Activated T-helper 17 cell treated with anti-CD3 and anti-CD28 coated beads, Interleukin-2, amount 50 U/mL, for 72 hours (primary cell): ENCODE results near the gene DAG1. TPM values are rescaled to one million over a fixed set of nuclear protein-coding genes. Genes with fewer than 3 reads are reported as not detected.
"Not testable (repeated sequence)": the region's sequence is repeated elsewhere in the genome, so short reads cannot be mapped to it uniquely, and the experiment has no call there.

Source experiments
- ATAC-seq: fragments of 150-1000 bp; cut with Tn5 transposase; replicated peaks from 2 replicates; pipeline ENCODE4 v1.10.0; 2021; ENCODE audit warnings: mild to moderate bottlenecking, moderate library complexity
- H3K27ac Mint-ChIP-seq: one replicate; pipeline ENCODE4 v1.8.0; 2022; ENCODE audit warnings: mixed read lengths
- H3K27me3 Mint-ChIP-seq: one replicate; pipeline ENCODE4 v1.8.0; 2022; ENCODE audit warnings: mixed read lengths
- H3K36me3 Mint-ChIP-seq: one replicate; pipeline ENCODE4 v1.8.0; 2022; ENCODE audit warnings: low read depth, mild to moderate bottlenecking, mixed read lengths
- H3K4me1 Mint-ChIP-seq: one replicate; pipeline ENCODE4 v1.8.0; 2022; ENCODE audit warnings: mixed read lengths
- H3K4me3 Mint-ChIP-seq: one replicate; pipeline ENCODE4 v1.8.0; 2022; ENCODE audit warnings: mild to moderate bottlenecking, mixed read lengths
- H3K9me3 Mint-ChIP-seq: one replicate; pipeline ENCODE4 v1.8.0; 2022; ENCODE audit warnings: mixed read lengths
- total RNA-seq, 2 donors: library from RNA; stranded (reverse); gene quantifications; one replicate each; pipeline ENCODE4 v1.2.3, GENCODE V29; 2022

DAG1 gene
- total RNA-seq, 2 donors from 2014 or later: 7.0 to 12.3 TPM

GRCh38 chr3:49495023-49495422, 25.0 kb downstream of the DAG1 start:
- Mint-ChIP-seq H3K4me3 (no peak overlapping the region), H3K27me3 (no peaks in the 10 kb centered on the region), H3K9me3 (no peaks in the 10 kb centered on the region), H3K36me3 (peaks cover 11% of the 10 kb centered on the region), H3K4me1 (no peaks in the 10 kb centered on the region), H3K27ac (no peak overlapping the region)
- ATAC-seq: no peak

- H3K36me3 Mint-ChIP-seq: peaks cover 11% of the 10 kb centered on the region
- H3K4me3 Mint-ChIP-seq, H3K4me1 Mint-ChIP-seq, H3K9me3 Mint-ChIP-seq, H3K27ac Mint-ChIP-seq, H3K27me3 Mint-ChIP-seq, ATAC-seq: not testable (repeated sequence)
Observed at GRCh38 chr3:49496845-49497244, 26.8 kb downstream of the DAG1 start.

GRCh38 chr3:49497606-49498005, 27.5 kb downstream of the DAG1 start:
- H3K27ac Mint-ChIP-seq: no peak overlapping the region
- H3K27me3 Mint-ChIP-seq: no peaks in the 10 kb centered on the region
- peaks cover 10% of the 10 kb centered on the region for H3K4me1 Mint-ChIP-seq
- no peaks in the 10 kb centered on the region for H3K9me3 Mint-ChIP-seq
- peaks cover 16% of the 10 kb centered on the region for H3K36me3 Mint-ChIP-seq
- no peak for ATAC-seq
- no peak overlapping the region for H3K4me3 Mint-ChIP-seq

- H3K4me1 Mint-ChIP-seq: peaks cover 10% of the 10 kb centered on the region
- H3K27me3 Mint-ChIP-seq: no peaks in the 10 kb centered on the region
- no peak for ATAC-seq
- no peaks in the 10 kb centered on the region for H3K9me3 Mint-ChIP-seq
- H3K27ac Mint-ChIP-seq: no peak overlapping the region
- H3K36me3 Mint-ChIP-seq: peaks cover 13% of the 10 kb centered on the region
- H3K4me3 Mint-ChIP-seq: no peak overlapping the region
Observed at GRCh38 chr3:49498239-49498638, 28.2 kb downstream of the DAG1 start.

GRCh38 chr3:49498648-49499047, 28.6 kb downstream of the DAG1 start:
- ATAC-seq: no peak
- Mint-ChIP-seq H3K36me3 (peaks cover 9% of the 10 kb centered on the region), H3K9me3 (no peaks in the 10 kb centered on the region), H3K27me3 (no peaks in the 10 kb centered on the region), H3K4me3 (no peak overlapping the region), H3K4me1 (peaks cover 10% of the 10 kb centered on the region), H3K27ac (no peak overlapping the region)

- Mint-ChIP-seq H3K27me3 (no peaks in the 10 kb centered on the region), H3K27ac (peak overlapping the region; percentile 2)
Observed at GRCh38 chr3:49500205-49500731, 30.2 kb downstream of the DAG1 start.

GRCh38 chr3:49500732-49501609, 30.9 kb downstream of the DAG1 start:
- ATAC-seq: peak; percentile 78
- Mint-ChIP-seq H3K4me3 (no peak overlapping the region), H3K27ac (peak overlapping the region; percentile 2), H3K4me1 (peaks cover 10% of the 10 kb centered on the region), H3K9me3 (no peaks in the 10 kb centered on the region), H3K27me3 (no peaks in the 10 kb centered on the region), H3K36me3 (peaks cover 5% of the 10 kb centered on the region)

More at GRCh38 chr3:49500205-49500731, 30.2 kb downstream of the DAG1 start:
- Mint-ChIP-seq H3K9me3 (no peaks in the 10 kb centered on the region), H3K4me3 (no peak overlapping the region), H3K4me1 (peaks cover 10% of the 10 kb centered on the region), H3K36me3 (peaks cover 5% of the 10 kb centered on the region)
- no peak for ATAC-seq

- Mint-ChIP-seq H3K27ac (no peak overlapping the region), H3K9me3 (no peaks in the 10 kb centered on the region), H3K4me3 (no peak overlapping the region), H3K4me1 (peaks cover 10% of the 10 kb centered on the region), H3K36me3 (peaks cover 5% of the 10 kb centered on the region), H3K27me3 (no peaks in the 10 kb centered on the region)
- ATAC-seq: no peak
Observed at GRCh38 chr3:49501842-49502241, 31.8 kb downstream of the DAG1 start.

- Mint-ChIP-seq H3K27me3 (no peaks in the 10 kb centered on the region), H3K27ac (no peak overlapping the region), H3K9me3 (no peaks in the 10 kb centered on the region), H3K4me1 (no peaks in the 10 kb centered on the region), H3K36me3 (peaks cover 25% of the 10 kb centered on the region), H3K4me3 (no peak overlapping the region)
- ATAC-seq: no peak
Observed at GRCh38 chr3:49506906-49507305, 36.8 kb downstream of the DAG1 start.

- H3K36me3 Mint-ChIP-seq: peaks cover 42% of the 10 kb centered on the region
- H3K4me1 Mint-ChIP-seq: no peaks in the 10 kb centered on the region
- H3K9me3 Mint-ChIP-seq: no peaks in the 10 kb centered on the region
- H3K4me3 Mint-ChIP-seq: no peak overlapping the region
- no peak overlapping the region for H3K27ac Mint-ChIP-seq
- no peak for ATAC-seq
- H3K27me3 Mint-ChIP-seq: no peaks in the 10 kb centered on the region
Observed at GRCh38 chr3:49509028-49509561, 39.0 kb downstream of the DAG1 start.

- Mint-ChIP-seq H3K27me3 (no peaks in the 10 kb centered on the region), H3K9me3 (no peaks in the 10 kb centered on the region), H3K4me3 (no peak overlapping the region), H3K4me1 (peaks cover 5% of the 10 kb centered on the region), H3K36me3 (peaks cover 61% of the 10 kb centered on the region), H3K27ac (no peak overlapping the region)
- ATAC-seq: no peak
Observed at GRCh38 chr3:49511639-49512038, 41.6 kb downstream of the DAG1 start.

- H3K4me3 Mint-ChIP-seq: no peak overlapping the region
- no peaks in the 10 kb centered on the region for H3K9me3 Mint-ChIP-seq
- H3K36me3 Mint-ChIP-seq: peaks cover 68% of the 10 kb centered on the region
- no peak overlapping the region for H3K27ac Mint-ChIP-seq
- no peak for ATAC-seq
- peaks cover 5% of the 10 kb centered on the region for H3K4me1 Mint-ChIP-seq
- H3K27me3 Mint-ChIP-seq: no peaks in the 10 kb centered on the region
Observed at GRCh38 chr3:49512781-49513355, 42.8 kb downstream of the DAG1 start.

GRCh38 chr3:49513494-49514124, 43.5 kb downstream of the DAG1 start:
- Mint-ChIP-seq H3K4me1 (peaks cover 5% of the 10 kb centered on the region), H3K36me3 (peaks cover 69% of the 10 kb centered on the region), H3K9me3 (no peaks in the 10 kb centered on the region)

GRCh38 chr3:49518016-49518415, 47.9 kb downstream of the DAG1 start:
- H3K36me3 Mint-ChIP-seq: peaks cover 51% of the 10 kb centered on the region
- no peak for ATAC-seq
- H3K27me3 Mint-ChIP-seq: no peaks in the 10 kb centered on the region
- no peak overlapping the region for H3K27ac Mint-ChIP-seq
- H3K4me1 Mint-ChIP-seq: peaks cover 5% of the 10 kb centered on the region
- H3K9me3 Mint-ChIP-seq: no peaks in the 10 kb centered on the region
- H3K4me3 Mint-ChIP-seq: no peak overlapping the region

More at GRCh38 chr3:49513494-49514124, 43.5 kb downstream of the DAG1 start:
- ATAC-seq: no peak
- H3K4me3 Mint-ChIP-seq: no peak overlapping the region
- H3K27me3 Mint-ChIP-seq: no peaks in the 10 kb centered on the region
- no peak overlapping the region for H3K27ac Mint-ChIP-seq
